SHP77 treated with DMSO at 0.1 percent for 48 hours (cell line): ENCODE data around the gene HJURP.

Experiments used
- DNase-seq: peaks from one replicate; lab custom pipeline; 2025; lab: John Stamatoyannopoulos, UW

The HJURP gene

GRCh38 chr2:233849607-233850271 lies 4.6 kb downstream of the HJURP start:
- DNase-seq: no peak

- no peak for DNase-seq
Measured at GRCh38 chr2:233848276-233848675, 6.1 kb downstream of the HJURP start.

GRCh38 chr2:233847248-233847898 lies 7.0 kb downstream of the HJURP start:
- DNase-seq: no peak

GRCh38 chr2:233846387-233847247 lies 7.7 kb downstream of the HJURP start:
- no peak for DNase-seq

- no peak for DNase-seq
Measured at GRCh38 chr2:233845301-233846060, 8.9 kb downstream of the HJURP start.

- no peak for DNase-seq
Measured at GRCh38 chr2:233844836-233845235, 9.5 kb downstream of the HJURP start.

GRCh38 chr2:233844064-233844807 lies 10.1 kb downstream of the HJURP start:
- no peak for DNase-seq

GRCh38 chr2:233841183-233841582 lies 13.2 kb downstream of the HJURP start:
- DNase-seq: no peak

GRCh38 chr2:233840520-233840919 lies 13.8 kb downstream of the HJURP start:
- DNase-seq: no peak

- no peak for DNase-seq
Measured at GRCh38 chr2:233839447-233839820, 14.9 kb downstream of the HJURP start.

GRCh38 chr2:233838726-233839446 lies 15.4 kb downstream of the HJURP start:
- DNase-seq: no peak

GRCh38 chr2:233838251-233838650 lies 16.1 kb downstream of the HJURP start:
- DNase-seq: no peak

- DNase-seq: no peak
Measured at GRCh38 chr2:233837694-233838229, 16.6 kb downstream of the HJURP start.

- DNase-seq: no peak
Measured at GRCh38 chr2:233836359-233836758, 18.0 kb downstream of the HJURP start.

GRCh38 chr2:233835230-233836186 lies 18.8 kb downstream of the HJURP start:
- DNase-seq: no peak

GRCh38 chr2:233833345-233833744 lies 21.0 kb downstream of the HJURP start:
- DNase-seq: no peak

- DNase-seq: no peak
Measured at GRCh38 chr2:233832869-233833311, 21.4 kb downstream of the HJURP start.

GRCh38 chr2:233832414-233832813 lies 21.9 kb downstream of the HJURP start:
- no peak for DNase-seq

- no peak for DNase-seq
Measured at GRCh38 chr2:233831861-233832260, 22.5 kb downstream of the HJURP start.
